ENCODE results near the gene TRAF3IP1. TPM values are rescaled to one million over a fixed set of nuclear protein-coding genes. Genes with fewer than 3 reads are reported as not detected.
"Not testable (repeated sequence)": the region's sequence is repeated elsewhere in the genome, so short reads cannot be mapped to it uniquely, and the experiment has no call there.

Gene TRAF3IP1
- polyA plus RNA-seq, 1 donor = 24.1 TPM

DNA sequence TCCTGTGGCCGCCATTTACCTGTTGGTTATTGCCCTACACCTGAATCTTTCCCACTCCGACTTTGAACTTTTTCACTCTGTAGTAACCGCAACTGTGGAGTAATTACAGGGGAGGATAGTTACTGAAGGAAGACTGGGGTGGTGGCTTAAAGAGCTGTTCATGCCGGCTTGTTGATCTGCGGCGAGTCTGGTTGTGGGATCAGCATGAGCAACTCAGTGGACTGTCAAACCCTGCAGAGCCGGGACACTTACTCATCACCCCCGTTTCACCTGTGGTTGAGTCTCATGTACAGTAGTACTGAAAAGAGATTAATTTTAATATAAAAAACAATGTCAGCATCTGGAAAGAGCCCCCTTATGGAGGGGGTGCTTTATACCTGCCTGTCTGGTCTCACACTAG, 108.5 kb downstream of the TRAF3IP1 start:
- DNase-seq = no peak

DNA sequence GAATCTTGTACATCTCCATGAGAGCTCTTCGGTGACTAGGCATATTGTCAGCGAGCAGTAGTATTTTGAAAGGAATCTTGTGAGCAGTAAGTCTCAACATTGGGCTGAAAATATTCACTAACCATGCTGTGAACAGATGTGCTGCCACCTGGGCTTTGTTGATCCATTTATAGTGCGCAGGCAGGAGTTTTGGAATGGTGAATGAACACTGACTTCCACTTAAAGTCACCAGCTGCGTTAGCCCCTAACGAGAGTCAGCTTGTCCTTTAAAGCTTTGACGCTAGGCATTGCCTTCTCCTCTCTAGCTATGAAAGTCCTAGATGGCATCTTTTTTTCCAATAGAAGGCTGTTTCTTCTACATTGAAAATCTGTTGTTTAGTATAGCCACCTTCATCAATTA, 110.5 kb downstream of the TRAF3IP1 start:
- no peak for DNase-seq

DNA sequence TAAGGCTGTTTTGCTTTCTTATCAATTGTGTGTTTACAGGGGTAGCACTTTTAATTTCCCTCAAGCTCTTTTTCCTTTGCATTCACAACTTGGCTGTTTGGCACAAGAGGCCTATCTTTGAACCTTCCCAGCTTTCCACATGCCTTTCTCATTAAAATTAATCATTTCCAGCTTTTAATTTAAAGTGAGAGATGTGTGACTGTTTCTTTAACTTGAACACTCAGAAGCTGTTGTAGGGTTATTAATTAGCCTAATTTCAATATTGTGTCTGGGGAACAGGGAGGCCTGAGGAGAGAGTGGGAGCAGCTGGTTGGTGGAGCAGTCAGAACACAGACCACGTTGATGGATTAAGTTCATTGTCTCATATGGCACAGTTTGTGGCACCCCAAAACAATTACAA, 111.1 kb downstream of the TRAF3IP1 start:
- no peak for DNase-seq

DNA sequence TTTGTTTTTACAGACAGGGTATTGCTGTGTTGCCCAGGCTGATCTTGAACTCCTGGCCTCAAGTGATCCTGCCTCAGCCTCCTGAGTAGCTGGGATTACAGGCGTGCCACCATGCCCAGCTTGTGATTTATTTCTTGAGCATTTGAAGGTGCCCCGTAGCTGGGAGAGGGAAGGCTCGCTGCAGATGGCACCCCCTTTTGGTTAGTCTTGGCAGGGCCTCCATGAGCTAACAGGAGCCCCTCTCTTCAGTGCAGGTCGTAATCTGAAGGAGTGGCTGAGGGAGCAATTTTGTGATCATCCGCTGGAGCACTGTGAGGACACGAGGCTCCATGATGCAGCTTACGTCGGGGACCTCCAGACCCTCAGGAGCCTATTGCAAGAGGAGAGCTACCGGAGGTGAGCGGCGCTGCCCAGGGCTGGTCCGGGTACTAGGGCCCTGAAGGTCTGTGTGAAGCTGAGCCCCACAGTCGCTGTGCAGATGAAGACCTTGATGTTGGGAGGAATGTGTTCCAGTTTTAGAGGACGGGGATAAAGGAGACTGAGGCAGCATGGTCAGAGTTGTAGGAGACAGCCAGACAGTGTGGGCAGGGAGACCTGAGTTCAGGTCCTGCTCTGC, 113.1 kb downstream of the TRAF3IP1 start:
- no peak for DNase-seq

DNA sequence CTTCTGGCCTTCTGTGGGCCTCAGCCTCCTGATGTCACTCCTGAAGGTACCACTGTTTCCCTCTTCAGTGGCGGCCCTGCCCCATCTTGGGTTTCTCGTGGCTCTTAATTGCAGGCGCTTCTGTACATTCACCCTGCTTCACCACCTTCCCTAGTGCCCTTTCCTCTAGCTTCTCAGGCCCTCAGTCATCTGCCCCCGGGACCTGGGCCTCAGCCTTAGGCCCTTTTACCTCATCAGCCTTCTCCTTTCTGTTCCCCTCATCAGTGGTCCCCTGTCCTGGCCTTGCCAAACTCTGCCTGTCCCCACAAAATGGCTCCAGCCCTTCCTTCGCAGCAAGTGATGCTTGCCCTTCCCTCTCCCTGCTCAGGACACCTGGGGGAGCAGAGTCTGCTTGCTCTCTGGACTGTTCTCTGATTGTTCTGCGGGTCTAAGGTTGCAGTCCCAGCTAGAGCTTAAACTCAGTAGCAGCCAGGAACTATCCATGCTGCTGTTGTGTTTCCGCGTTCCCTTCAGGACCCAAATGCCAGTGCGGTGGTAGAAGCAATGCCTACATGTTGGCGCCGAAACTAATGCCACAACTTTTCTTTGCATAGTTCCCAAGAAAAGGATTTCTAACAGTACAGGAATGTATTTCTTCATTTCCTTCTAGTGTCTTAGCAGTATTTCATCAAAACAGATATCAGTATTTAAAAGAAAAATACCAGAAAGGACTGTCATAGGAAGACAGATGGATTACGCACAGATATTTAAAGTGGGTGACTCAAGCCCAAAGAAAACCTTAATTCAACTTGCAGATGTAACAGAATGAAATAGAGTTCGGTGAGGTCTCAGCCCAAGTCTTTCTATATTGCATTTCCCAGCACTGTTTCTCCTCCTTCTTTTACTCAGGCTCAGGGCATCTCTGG, 113.9 kb downstream of the TRAF3IP1 start:
- DNase-seq = no peak

DNA sequence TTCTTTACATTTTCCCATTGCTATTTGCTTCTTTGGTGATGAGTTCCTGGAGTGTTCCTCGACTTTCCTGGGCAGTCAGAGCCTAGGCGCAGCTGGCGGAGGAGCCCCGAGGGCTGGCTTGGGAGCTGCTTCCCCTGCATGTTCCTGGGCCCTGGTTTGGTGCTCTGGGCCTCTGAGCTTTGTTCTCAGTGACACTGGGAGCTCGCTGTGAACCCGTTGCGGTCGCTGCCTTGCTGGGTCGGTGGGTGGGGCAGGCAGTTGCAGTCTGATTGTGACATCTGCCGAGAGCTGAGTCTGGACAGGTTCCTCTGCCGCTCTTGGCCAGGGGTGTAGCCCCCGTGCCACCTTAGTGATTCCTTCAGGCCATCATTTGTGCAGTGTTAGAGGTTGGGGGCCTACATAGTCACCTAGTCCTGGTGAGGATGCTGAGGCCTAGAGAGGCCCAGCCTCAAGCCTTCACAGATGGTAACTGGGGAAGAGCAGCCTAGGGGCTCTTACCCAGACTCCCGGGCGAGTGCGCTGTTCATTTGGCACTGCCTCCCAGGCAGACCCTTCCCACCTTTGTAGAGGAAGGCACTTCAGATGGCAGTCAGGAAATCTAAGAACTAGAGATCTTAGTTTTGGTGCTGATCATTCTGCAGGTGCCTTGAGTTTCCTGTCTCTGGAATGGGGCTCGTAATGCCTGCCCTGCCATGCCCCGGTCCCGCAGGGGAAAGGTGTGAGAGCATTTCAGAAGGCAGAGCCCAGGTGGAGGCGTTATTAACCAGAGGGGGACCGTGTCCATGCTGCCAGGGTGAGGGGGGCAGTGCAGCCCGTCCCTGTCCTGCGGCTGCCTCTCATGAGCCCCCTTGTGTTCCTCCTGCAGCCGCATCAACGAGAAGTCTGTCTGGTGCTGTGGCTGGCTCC, 114.8 kb downstream of the TRAF3IP1 start:
- no peak for DNase-seq

DNA sequence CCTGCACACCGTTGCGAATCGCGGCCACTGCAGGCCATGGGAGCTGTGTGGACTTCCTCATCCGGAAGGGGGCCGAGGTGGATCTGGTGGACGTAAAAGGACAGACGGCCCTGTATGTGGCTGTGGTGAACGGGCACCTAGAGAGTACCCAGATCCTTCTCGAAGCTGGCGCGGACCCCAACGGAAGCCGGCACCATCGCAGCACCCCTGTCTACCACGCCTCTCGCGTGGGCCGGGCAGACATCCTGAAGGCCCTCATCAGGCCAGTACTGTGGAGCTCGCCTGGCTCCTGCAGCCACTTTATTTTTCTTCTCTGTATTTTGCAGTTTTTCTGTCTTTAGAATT, 115.4 kb downstream of the TRAF3IP1 start:
- no peak for DNase-seq

DNA sequence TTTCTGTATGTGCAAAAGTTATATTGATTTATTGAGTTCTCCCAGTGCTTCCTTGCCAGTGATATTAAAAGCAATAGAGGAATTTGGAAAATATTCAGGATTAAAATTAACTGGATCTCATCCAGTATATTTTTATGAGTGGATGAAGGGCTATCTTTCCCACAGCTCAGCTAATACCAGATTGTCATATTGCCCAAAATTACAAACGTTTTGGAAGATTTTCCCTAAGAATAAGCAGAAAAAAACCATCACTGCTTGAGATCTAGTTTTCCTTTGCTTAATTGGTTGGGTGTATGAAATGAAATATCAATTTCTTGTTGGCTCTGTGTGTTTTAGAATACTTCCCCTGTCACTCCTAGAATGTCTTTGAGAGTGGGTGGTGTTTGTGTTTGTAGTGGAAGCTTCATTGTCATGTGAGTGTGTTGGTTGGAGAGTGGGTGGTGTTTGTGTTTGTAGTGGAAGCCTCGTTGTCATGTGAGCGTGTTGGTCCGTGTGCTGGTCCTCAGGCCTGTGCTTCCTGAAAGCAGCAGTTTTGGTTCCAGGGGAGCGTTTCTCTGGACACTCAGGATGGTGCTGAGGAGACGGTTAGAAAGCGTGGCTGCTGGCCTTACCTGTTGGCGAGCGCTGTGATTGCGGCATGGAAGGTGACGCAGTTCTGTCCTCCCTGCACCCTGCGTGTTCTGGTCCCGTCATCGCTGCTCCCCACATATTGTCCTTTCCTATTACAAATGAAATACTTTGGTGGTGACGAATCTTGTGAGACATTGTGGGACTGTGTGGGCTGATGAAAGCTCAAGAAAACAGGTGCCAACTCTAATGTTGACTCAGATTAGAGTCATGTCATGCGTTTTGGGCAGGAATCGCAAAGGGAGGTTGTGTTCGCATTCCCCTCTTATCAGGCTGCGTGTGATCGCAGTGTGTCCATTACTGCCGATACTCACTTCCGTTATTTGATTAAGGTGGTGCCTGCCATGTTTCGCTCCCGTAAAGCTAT, 118.8 kb downstream of the TRAF3IP1 start:
- DNase-seq = no peak

DNA sequence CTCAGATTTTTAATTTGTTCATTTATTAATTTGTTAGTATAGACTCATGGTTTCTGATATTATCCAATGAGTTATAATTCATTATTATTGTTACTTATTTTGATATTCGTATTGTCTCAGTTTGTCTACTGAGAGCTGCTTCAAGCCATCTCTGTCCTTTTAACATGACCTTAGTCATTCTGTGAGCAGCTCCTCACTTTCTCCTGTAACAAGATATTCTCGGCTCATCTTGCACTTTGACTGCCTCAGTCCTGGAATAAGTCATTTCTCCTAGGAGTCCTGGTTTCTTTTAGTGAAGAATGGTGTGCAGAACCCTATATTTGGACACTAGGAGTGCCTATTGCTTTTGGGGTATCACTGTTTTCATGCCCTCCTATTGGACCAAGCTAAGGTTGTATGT, 119.6 kb downstream of the TRAF3IP1 start:
- no peak for DNase-seq

DNA sequence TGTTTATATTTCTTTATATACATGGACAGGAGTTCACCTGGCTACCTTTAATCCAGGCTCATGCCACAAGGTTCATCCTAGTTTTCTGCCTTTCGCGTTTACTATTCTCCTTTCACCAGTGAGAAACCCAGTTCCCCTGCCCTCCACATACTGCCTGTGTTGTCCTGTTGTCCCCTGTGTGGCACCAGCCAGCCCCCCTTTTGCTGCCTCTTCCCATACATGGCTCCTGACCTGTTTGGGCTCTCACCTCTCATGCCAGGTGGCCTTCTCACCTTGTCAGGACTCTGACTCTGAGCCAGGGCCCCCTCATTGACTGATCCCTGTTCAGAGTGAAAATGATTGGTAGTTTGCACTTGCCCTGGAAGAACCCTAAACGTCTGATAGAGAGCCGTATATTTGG, 120.0 kb downstream of the TRAF3IP1 start:
- no peak for DNase-seq

DNA sequence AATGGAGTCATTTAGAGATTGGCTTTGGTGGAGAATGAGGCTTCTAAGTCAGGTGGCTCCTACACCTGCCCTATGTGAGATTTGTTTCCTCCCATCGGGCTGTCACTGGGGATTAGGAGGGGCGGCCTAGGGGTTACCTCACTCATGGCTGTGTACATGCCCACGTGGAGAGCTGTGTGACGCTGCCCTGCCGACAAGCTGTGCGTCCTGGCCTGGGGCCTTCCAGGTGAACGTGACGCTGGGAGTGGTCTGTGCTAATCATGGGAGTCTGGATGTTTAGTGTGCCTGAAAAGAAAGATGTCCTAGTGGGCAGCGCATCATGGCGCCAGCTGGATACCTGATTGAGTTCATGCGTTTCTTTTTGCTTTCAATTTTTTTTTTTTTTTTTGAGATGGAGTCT, 120.4 kb downstream of the TRAF3IP1 start:
- no peak for DNase-seq

DNA sequence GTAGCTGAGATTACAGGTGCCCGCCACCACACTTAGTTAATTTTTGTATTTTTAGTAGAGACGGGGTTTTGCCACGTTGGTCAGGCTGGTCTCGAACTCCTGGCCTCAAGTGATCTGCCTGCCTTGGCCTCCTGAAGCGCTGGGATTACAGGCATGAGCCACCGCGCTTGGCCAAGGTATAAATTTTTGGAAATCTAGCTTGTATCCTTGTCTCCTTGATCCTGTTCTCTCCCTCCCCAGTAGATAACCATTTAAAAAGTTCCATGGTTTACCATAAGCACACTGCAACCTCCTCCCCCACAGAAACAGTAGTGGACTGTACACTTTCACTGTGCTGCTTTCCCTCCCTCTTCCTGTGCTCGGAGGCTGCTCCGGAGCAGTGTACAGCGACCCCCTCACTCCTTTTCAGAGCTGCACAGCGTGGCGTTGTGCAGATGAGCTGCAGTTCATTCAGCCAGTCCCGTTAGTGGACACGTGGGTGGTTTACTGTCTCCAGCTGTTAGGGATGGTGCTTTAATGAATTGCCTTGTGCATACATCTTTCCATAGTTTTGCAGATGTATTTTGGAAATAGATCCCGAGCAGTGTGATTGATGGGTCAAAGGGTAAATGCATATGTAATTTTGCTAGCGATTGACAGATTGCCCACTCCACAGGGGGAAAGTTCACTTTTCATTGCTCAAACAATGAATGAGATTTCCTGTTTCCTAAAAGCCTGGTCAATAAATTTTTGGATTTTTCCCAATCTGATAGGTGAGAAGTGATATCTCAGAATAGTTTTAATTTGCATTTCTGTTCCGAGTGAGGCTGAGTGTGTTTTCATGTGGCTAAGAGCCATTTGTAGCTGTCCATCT, 121.2 kb downstream of the TRAF3IP1 start:
- no peak for DNase-seq

DNA sequence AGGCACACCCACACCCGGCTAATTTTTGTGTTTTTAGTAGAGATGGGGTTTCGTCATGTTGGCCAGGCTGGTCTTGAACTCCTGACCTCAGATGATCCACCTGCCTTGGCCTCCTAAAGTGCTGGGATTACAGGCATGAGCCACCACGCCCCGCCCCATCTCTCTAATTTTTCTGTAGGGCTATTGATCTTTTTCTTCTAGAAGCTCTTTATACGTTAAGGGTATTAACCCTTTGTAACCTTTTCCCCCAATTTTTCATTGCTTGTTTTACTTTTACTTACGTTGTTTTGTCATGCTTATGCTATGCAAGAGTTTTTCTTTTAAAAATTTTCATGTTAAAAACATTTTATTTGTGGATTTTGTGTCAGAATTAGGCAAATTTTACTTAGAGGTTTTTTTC, 121.9 kb downstream of the TRAF3IP1 start:
- not testable (repeated sequence) for DNase-seq

DNA sequence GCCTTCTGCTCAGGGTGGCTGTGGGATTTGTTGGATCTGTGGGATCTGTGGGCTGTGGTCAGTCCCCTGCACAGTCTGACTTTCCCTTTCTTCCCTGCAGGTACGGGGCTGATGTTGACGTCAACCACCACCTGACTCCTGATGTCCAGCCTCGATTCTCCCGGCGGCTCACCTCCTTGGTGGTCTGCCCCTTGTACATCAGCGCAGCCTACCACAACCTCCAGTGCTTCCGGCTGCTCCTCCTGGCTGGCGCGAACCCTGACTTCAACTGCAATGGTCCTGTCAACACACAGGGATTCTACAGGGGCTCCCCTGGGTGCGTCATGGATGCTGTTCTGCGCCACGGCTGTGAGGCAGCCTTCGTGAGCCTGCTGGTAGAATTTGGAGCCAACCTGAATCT, 123.9 kb downstream of the TRAF3IP1 start:
- no peak for DNase-seq

DNA sequence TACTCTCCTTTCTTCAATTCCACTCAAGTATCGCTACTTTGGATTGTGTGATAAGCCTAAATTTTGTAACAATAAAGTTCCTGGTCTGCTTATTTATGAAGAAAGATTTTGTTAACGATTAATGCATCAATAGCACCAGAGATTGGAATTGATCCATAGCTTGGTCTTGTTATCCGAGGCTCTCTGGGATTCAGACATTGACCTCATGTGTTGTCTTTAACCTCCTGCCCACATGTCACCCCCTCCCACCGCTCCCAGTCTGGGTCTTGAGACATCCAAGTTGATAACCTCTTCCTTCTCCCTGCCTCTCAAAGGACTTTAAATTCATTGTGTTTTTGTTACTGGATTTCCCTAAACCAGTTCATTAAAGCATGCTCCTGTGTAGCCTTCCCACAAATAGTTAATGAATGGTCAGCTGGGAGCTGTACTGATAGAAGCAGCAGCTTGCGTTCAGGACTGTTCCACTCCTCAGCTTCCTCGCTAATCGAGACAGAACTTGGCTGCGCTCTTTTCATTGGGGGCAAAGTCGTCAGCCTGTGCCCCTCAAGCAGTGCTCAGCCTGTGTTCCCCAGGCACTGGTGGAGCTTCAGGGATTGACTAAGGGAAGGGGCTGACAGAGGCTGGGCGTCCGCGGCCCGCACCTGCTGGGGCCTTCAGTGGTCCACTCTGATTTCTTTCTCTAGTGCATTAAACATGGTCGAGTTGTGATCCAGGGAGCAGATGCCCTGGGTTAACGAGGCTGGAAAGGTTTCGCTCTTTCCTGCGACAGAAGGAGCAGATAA, 125.3 kb downstream of the TRAF3IP1 start:
- DNase-seq = no peak

DNA sequence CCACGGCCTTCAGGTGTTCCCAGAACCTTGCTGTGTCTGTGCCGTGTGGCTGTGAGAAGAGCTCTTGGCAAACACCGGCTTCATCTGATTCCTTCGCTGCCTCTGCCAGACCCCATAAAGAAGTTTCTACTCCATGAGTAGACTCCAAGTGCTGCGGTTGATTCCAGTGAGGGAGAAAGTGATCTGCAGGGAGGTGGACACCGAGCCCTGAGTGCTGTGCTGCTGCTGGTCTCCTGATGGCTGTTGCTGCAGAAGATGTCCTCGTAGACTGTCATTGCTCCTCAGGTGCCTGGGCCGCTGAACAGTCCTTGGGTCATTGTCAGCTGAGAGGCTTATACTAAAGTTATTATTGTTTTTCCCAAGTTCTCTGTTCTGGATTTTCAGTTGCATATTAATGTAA, 126.1 kb downstream of the TRAF3IP1 start:
- DNase-seq = no peak

DNA sequence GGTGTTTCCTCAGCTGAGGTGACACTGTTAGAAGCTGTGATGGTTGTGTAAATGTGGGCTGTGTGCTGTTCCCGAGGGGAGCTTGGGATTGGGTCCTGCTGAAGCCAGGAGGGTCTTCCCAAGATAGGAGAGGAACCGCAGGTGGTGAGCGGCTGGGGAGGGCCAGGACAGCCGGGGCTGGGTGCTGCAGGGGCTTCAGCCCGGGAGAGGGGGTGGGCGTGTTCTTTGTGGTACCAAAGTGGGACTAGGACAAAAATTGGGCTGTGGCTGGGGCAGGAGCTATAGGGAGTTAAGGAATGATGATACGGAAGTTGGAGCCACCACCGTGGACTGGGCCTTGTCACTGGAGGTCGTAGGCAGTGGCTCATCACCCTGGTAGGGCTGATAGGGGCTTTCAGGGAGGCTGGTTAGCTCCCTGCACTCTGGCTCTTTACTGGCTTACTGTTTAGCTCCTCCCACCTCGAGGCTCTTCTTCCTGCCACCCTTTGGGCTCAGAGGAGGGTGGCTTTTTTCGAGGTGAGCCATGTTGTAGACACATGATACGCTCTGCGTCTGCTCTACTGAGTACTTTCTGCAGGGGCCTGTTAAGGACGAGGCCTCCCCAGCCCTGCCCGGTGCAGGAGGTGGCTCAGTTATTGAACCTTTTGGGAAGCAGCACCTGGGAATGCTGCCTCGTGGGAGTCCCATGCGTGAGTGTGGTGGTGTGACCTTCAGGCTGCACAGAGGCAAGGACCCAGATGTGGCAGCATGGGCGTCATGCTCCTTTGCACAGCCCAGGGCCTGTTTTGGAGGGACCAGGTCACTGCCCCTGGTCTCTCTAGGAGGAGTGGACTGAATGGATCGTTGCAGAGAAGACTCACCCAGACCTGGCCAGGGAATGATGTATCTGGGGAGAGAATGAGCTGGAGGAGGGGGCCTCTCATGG, 128.0 kb downstream of the TRAF3IP1 start:
- no peak for DNase-seq

DNA sequence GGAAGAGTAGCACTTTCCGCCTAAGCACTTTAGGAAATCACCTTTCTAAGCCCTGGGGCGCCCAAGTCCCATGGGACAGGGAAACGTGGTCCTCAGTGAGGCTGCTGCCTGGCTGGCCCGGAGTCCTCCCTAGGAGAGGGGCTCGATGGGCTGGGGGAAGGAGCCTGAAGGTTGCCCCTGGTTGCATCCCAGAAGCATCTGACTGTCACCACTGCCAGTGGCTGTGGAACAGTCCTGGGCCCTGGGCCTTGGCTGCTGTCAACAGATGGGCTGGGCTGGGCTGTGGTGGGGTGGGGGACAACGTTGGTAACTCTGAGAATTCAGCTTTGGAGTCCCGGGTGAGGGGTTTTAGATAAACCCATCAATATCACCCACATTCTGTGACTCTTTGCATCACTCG, 128.9 kb downstream of the TRAF3IP1 start:
- DNase-seq = no peak

Data from left kidney (tissue), 2 donors.